ENCODE measurements around the gene ZMYM5. TPM values are rescaled to one million over a fixed set of nuclear protein-coding genes. Genes with fewer than 3 reads are reported as not detected.
"Not testable (repeated sequence)": the region's sequence is repeated elsewhere in the genome, so short reads cannot be mapped to it uniquely, and the experiment has no call there.

ZMYM5 gene
- total RNA-seq, 2 donors from 2014 or later, result 23.0 to 26.3 TPM

GRCh38 chr13:19810996-19811881 lies 52.2 kb downstream of the ZMYM5 start:
- Mint-ChIP-seq H3K36me3 (ENCODE audit: low read depth) (no peaks in the 10 kb centered on the region), H3K27me3 (no peaks in the 10 kb centered on the region), H3K27ac (no peak overlapping the region), H3K4me1 (no peaks in the 10 kb centered on the region), H3K4me3 (no peak overlapping the region)
- no peaks in the 10 kb centered on the region for H3K9me3 ChIP-seq (ENCODE audit: control insufficient read depth, low read length, poor library complexity, severe bottlenecking)
- DNase-seq (no peak), ATAC-seq (no peak)

- no peaks in the 10 kb centered on the region for H3K9me3 ChIP-seq (ENCODE audit: control insufficient read depth, low read length, poor library complexity, severe bottlenecking)
- no peaks in the 10 kb centered on the region for H3K4me1 Mint-ChIP-seq
- no peaks in the 10 kb centered on the region for H3K27me3 Mint-ChIP-seq
- no peak for ATAC-seq
- no peak overlapping the region for H3K4me3 Mint-ChIP-seq
- no peak overlapping the region for H3K27ac Mint-ChIP-seq
- DNase-seq, result no peak
- H3K36me3 Mint-ChIP-seq (ENCODE audit: low read depth), result no peaks in the 10 kb centered on the region
Measured at GRCh38 chr13:19810151-19810550, 53.3 kb downstream of the ZMYM5 start.

- Mint-ChIP-seq H3K4me3 (no peak overlapping the region), H3K36me3 (ENCODE audit: low read depth) (no peaks in the 10 kb centered on the region), H3K27me3 (no peaks in the 10 kb centered on the region), H3K4me1 (no peaks in the 10 kb centered on the region), H3K27ac (no peak overlapping the region)
- ATAC-seq (no peak), DNase-seq (no peak)
- no peaks in the 10 kb centered on the region for H3K9me3 ChIP-seq (ENCODE audit: control insufficient read depth, low read length, poor library complexity, severe bottlenecking)
Measured at GRCh38 chr13:19805765-19806164, 57.7 kb downstream of the ZMYM5 start.

- ATAC-seq, result no peak
- H3K9me3 ChIP-seq (ENCODE audit: control insufficient read depth, low read length, poor library complexity, severe bottlenecking), result no peaks in the 10 kb centered on the region
- DNase-seq, result no peak
- Mint-ChIP-seq H3K27ac (no peak overlapping the region), H3K4me3 (no peak overlapping the region), H3K36me3 (ENCODE audit: low read depth) (no peaks in the 10 kb centered on the region), H3K4me1 (peaks cover 2% of the 10 kb centered on the region), H3K27me3 (no peaks in the 10 kb centered on the region)
Measured at GRCh38 chr13:19795956-19796355, 67.5 kb downstream of the ZMYM5 start.

GRCh38 chr13:19794631-19795030 lies 68.8 kb downstream of the ZMYM5 start:
- Mint-ChIP-seq H3K36me3 (ENCODE audit: low read depth) (peaks cover 2% of the 10 kb centered on the region), H3K4me1 (peaks cover 2% of the 10 kb centered on the region), H3K4me3 (no peak overlapping the region), H3K27me3 (no peaks in the 10 kb centered on the region), H3K27ac (no peak overlapping the region)
- no peaks in the 10 kb centered on the region for H3K9me3 ChIP-seq (ENCODE audit: control insufficient read depth, low read length, poor library complexity, severe bottlenecking)
- DNase-seq, result no peak
- ATAC-seq, result no peak

- Mint-ChIP-seq H3K27ac (no peak overlapping the region), H3K36me3 (ENCODE audit: low read depth) (peaks cover 2% of the 10 kb centered on the region), H3K4me3 (no peak overlapping the region), H3K4me1 (peaks cover 2% of the 10 kb centered on the region), H3K27me3 (no peaks in the 10 kb centered on the region)
- ATAC-seq, result no peak
- no peaks in the 10 kb centered on the region for H3K9me3 ChIP-seq (ENCODE audit: control insufficient read depth, low read length, poor library complexity, severe bottlenecking)
- no peak for DNase-seq
Measured at GRCh38 chr13:19791953-19792537, 71.4 kb downstream of the ZMYM5 start.

- Mint-ChIP-seq H3K4me1 (peaks cover 10% of the 10 kb centered on the region), H3K4me3 (peak within 1 kb of the TSS; percentile 88), H3K27ac (peak within 1 kb of the TSS; percentile 91)
- peak; percentile 95 to 96 (median 96) for DNase-seq
- H3K27me3 Mint-ChIP-seq; H3K9me3 ChIP-seq (ENCODE audit: control insufficient read depth, low read length, poor library complexity, severe bottlenecking); H3K36me3 Mint-ChIP-seq (ENCODE audit: low read depth): not testable (repeated sequence)
- peak; percentile 91 for ATAC-seq
Measured at GRCh38 chr13:19782727-19783682, 80.4 kb downstream of the ZMYM5 start, which contains the start of gene PSPC1. TSS of gene PSPC1 (minus strand) at chr13:19782945. CDS start at chr13:19782757, 188 bp downstream.

GRCh38 chr13:19782049-19782726 lies 81.3 kb downstream of the ZMYM5 start:
- peak; percentile 34 to 40 (median 37) for DNase-seq
- ATAC-seq, result peak; percentile 57

GRCh38 chr13:19781526-19781925 lies 81.9 kb downstream of the ZMYM5 start:
- no peak for DNase-seq
- Mint-ChIP-seq H3K27me3 (no peaks in the 10 kb centered on the region), H3K4me3 (peak overlapping the region; percentile 88), H3K36me3 (ENCODE audit: low read depth) (no peaks in the 10 kb centered on the region), H3K27ac (peak overlapping the region; percentile 91), H3K4me1 (peaks cover 8% of the 10 kb centered on the region)
- ATAC-seq, result no peak
- no peaks in the 10 kb centered on the region for H3K9me3 ChIP-seq (ENCODE audit: control insufficient read depth, low read length, poor library complexity, severe bottlenecking)

More at GRCh38 chr13:19782049-19782726, 81.3 kb downstream of the ZMYM5 start:
- no peaks in the 10 kb centered on the region for H3K9me3 ChIP-seq (ENCODE audit: control insufficient read depth, low read length, poor library complexity, severe bottlenecking)
- Mint-ChIP-seq H3K4me3 (peak overlapping the region; percentile 88), H3K27ac (peak overlapping the region; percentile 91), H3K36me3 (ENCODE audit: low read depth) (no peaks in the 10 kb centered on the region), H3K4me1 (peaks cover 8% of the 10 kb centered on the region), H3K27me3 (no peaks in the 10 kb centered on the region)

- H3K36me3 Mint-ChIP-seq (ENCODE audit: low read depth); ATAC-seq; H3K9me3 ChIP-seq (ENCODE audit: control insufficient read depth, low read length, poor library complexity, severe bottlenecking); H3K27me3 Mint-ChIP-seq; DNase-seq: not testable (repeated sequence)
- Mint-ChIP-seq H3K27ac (peak overlapping the region; percentile 91), H3K4me3 (peak overlapping the region; percentile 88), H3K4me1 (peaks cover 12% of the 10 kb centered on the region)
Measured at GRCh38 chr13:19780753-19781418, 82.6 kb downstream of the ZMYM5 start.

All from T-helper 17 cell (primary cell).